ENCODE measurements around the gene ABT1. TPM values are rescaled to one million over a fixed set of nuclear protein-coding genes. Genes with fewer than 3 reads are reported as not detected.

ABT1 gene
- total RNA-seq, 1 donor from 2014 or later, result 21.4 TPM

GRCh38 chr6:26597389-26597766 is 625 bp downstream of the ABT1 start:
- no peak for DNase-seq (ENCODE audit: extremely low spot score, unreplicated experiment)
- Mint-ChIP-seq H3K27me3 (peaks cover 27% of the 10 kb centered on the region), H3K4me3 (no peak overlapping the region), H3K9me3 (no peaks in the 10 kb centered on the region), H3K4me1 (ENCODE audit: unreplicated experiment) (no peaks in the 10 kb centered on the region), H3K27ac (no peak overlapping the region), H3K36me3 (no peaks in the 10 kb centered on the region)
- no peak for TF ChIP-seq CTCF (conservative IDR thresholded peaks at IDR 0.05)

GRCh38 chr6:26597821-26598220 is 1.1 kb downstream of the ABT1 start:
- Mint-ChIP-seq H3K4me3 (no peak overlapping the region), H3K9me3 (no peaks in the 10 kb centered on the region), H3K27me3 (peaks cover 22% of the 10 kb centered on the region), H3K27ac (peak overlapping the region; percentile 24), H3K36me3 (no peaks in the 10 kb centered on the region), H3K4me1 (ENCODE audit: unreplicated experiment) (no peaks in the 10 kb centered on the region)
- no peak for DNase-seq (ENCODE audit: extremely low spot score, unreplicated experiment)
- TF ChIP-seq CTCF (conservative IDR thresholded peaks at IDR 0.05), result no peak

GRCh38 chr6:26598267-26598666 is 1.5 kb downstream of the ABT1 start:
- no peak for DNase-seq (ENCODE audit: extremely low spot score, unreplicated experiment)
- peaks cover 18% of the 10 kb centered on the region for H3K27me3 Mint-ChIP-seq
- no peaks in the 10 kb centered on the region for H3K9me3 Mint-ChIP-seq
- TF ChIP-seq CTCF (conservative IDR thresholded peaks at IDR 0.05), result no peak
- no peaks in the 10 kb centered on the region for H3K36me3 Mint-ChIP-seq
- H3K27ac Mint-ChIP-seq, result peak overlapping the region; percentile 24
- no peak overlapping the region for H3K4me3 Mint-ChIP-seq
- no peaks in the 10 kb centered on the region for H3K4me1 Mint-ChIP-seq (ENCODE audit: unreplicated experiment)

GRCh38 chr6:26599134-26599533 is 2.4 kb downstream of the ABT1 start:
- Mint-ChIP-seq H3K9me3 (no peaks in the 10 kb centered on the region), H3K4me1 (ENCODE audit: unreplicated experiment) (no peaks in the 10 kb centered on the region), H3K4me3 (peak overlapping the region; percentile 56), H3K27ac (no peak overlapping the region), H3K27me3 (peaks cover 9% of the 10 kb centered on the region), H3K36me3 (no peaks in the 10 kb centered on the region)
- no peak for TF ChIP-seq CTCF (conservative IDR thresholded peaks at IDR 0.05)
- DNase-seq (ENCODE audit: extremely low spot score, unreplicated experiment), result no peak

- DNase-seq (ENCODE audit: extremely low spot score, unreplicated experiment), result no peak
- H3K27me3 Mint-ChIP-seq, result peaks cover 4% of the 10 kb centered on the region
- H3K4me1 Mint-ChIP-seq (ENCODE audit: unreplicated experiment), result no peaks in the 10 kb centered on the region
- H3K27ac Mint-ChIP-seq, result no peak overlapping the region
- peak overlapping the region; percentile 56 for H3K4me3 Mint-ChIP-seq
- H3K36me3 Mint-ChIP-seq, result no peaks in the 10 kb centered on the region
- H3K9me3 Mint-ChIP-seq, result no peaks in the 10 kb centered on the region
- no peak for TF ChIP-seq CTCF (conservative IDR thresholded peaks at IDR 0.05)
Measured at GRCh38 chr6:26599591-26599990, 2.8 kb downstream of the ABT1 start.

GRCh38 chr6:26600759-26601158 is 4.0 kb downstream of the ABT1 start:
- DNase-seq (ENCODE audit: extremely low spot score, unreplicated experiment), result no peak
- H3K4me1 Mint-ChIP-seq (ENCODE audit: unreplicated experiment), result no peaks in the 10 kb centered on the region
- no peak for TF ChIP-seq CTCF (conservative IDR thresholded peaks at IDR 0.05)
- H3K27me3 Mint-ChIP-seq, result no peaks in the 10 kb centered on the region
- H3K27ac Mint-ChIP-seq, result no peak overlapping the region
- no peaks in the 10 kb centered on the region for H3K9me3 Mint-ChIP-seq
- peak overlapping the region; percentile 63 for H3K4me3 Mint-ChIP-seq
- H3K36me3 Mint-ChIP-seq, result no peaks in the 10 kb centered on the region

Measured in type B pancreatic cell (in vitro differentiated cells).